ENCODE measurements around the gene ANO9.
"Not testable (repeated sequence)": the region's sequence is repeated elsewhere in the genome, so short reads cannot be mapped to it uniquely, and the experiment has no call there.

ANO9 gene

DNA sequence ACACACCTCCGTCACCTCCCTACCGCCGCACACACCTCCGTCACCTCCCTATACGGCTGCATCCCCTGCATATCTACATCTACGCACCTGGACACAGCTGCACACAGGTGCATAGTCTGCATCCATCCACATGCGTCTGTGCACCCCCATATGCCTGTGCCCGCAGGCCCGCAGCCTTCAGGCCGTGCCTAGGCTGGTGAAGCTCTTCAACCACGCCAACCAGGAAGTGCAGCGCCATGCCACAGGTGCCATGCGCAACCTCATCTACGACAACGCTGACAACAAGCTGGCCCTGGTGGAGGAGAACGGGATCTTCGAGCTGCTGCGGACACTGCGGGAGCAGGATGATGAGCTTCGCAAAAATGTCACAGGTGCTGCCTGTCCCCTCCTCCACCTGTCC is 43.0 kb downstream of the ANO9 start:
- DNase-seq = no peak

DNA sequence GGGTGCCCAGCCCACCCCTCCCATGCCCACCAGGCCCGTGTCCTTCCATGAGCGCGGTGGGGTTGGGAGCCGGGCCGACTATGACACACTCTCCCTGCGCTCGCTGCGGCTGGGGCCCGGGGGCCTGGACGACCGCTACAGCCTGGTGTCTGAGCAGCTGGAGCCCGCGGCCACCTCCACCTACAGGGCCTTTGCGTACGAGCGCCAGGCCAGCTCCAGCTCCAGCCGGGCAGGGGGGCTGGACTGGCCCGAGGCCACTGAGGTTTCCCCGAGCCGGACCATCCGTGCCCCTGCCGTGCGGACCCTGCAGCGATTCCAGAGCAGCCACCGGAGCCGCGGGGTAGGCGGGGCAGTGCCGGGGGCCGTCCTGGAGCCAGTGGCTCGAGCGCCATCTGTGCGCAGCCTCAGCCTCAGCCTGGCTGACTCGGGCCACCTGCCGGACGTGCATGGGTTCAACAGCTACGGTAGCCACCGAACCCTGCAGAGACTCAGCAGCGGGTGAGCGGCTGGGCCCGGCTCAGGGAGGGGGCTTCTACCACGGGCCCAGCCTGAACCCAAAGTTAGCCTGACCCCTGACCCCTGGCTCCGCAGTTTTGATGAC is 44.8 kb downstream of the ANO9 start:
- peak; percentile 65 for DNase-seq

GRCh38 chr11:396511-396947 is 45.3 kb downstream of the ANO9 start:
- DNase-seq = no peak

DNA sequence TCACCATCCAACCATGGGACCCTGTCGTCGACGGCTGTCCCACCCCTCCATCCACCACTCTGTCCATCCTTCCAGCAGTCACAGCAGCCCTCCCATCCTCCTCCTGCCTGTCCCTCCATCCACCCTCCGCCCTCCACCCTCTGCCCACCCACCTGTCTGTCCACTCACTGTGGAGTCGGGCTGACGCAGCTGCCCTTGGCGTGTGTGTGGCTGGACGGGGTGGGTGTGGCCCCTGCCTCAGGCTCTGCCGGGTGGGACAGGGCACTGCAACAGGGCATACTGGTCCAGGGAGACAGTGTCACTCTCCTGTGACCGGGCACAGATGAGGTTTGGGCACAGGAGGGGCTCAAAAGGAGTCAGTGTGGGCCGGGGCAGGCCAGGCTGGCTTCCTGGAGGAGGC is 45.9 kb downstream of the ANO9 start:
- no peak for DNase-seq

- no peak for DNase-seq
Measured at GRCh38 chr11:394858-395655, 46.8 kb downstream of the ANO9 start.

DNA sequence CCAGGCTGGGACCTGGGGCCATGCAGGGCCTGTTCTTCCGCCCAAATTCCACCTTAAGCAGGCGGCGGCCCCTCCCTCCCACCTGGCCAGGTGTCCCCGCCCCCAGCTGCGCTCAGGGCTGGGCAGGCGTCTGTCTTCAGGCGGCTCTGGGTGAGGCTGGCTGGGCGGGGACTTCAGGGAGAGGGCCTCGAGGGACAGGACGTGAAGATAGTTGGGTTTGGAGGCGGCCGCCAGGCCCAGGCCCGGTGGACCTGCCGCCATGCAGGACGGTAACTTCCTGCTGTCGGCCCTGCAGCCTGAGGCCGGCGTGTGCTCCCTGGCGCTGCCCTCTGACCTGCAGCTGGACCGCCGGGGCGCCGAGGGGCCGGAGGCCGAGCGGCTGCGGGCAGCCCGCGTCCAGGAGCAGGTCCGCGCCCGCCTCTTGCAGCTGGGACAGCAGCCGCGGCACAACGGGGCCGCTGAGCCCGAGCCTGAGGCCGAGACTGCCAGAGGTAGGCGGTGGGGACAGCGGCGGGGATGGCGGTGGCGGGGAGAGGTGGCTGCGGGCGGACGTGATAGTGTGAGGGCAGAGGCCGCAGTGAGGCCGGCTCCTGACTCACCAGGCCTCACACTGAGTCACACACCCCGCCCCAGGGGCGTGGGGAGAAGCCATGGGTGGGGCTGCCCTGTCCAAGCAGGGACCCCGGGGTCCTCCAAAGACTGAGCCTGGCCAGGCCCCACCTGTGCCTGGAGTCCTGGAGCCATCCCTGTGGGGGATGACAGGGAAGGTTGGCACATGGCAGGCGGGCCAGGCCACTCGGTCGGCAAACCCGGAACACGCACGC is 47.6 kb downstream of the ANO9 start, which contains the start of gene PKP3:
PKP3 (plus strand) TSS at position 176 of the 824 bp plus-strand sequence; CDS start at position 260, 84 bp downstream.
- no peak for DNase-seq

DNA sequence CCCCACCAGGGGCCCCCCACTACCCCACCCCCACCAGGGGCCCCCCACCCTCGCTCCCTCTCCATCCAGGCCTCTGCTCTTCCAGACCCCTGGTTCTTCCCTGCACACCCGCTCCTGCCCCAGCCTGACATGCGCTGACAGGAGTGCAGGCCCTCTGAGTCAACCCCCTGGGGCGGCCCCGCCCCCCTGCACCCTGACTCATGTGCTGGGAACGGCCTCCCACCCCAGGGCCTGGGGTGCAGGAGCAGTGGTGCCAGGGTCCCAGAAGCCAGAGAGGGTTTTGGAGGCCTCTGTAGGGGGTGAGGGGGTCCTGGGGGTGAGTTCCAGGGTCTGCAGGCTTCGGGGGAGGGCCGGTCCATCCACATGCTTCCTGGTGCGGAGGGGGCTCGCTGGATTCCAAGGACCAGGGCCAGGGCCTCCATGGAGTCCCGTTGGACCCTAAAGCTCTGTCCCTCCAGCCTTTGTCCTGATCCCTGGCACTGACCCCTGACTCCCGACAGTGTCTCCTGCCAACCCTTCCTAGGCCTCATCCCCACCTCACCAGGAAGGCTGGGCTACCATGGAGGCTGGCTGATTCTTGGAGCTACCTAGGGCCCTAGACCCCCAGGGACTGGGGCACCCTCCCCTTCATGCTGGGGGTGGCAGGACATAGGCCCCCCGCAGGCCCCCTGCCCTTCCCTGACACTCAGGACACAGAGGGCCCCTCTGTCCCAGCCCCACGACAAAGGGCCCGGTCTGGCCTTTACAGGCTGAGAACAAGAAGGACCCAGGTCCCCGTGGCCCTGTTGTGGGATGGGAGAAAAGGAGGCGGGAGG is 48.4 kb downstream of the ANO9 start:
- DNase-seq = no peak

DNA sequence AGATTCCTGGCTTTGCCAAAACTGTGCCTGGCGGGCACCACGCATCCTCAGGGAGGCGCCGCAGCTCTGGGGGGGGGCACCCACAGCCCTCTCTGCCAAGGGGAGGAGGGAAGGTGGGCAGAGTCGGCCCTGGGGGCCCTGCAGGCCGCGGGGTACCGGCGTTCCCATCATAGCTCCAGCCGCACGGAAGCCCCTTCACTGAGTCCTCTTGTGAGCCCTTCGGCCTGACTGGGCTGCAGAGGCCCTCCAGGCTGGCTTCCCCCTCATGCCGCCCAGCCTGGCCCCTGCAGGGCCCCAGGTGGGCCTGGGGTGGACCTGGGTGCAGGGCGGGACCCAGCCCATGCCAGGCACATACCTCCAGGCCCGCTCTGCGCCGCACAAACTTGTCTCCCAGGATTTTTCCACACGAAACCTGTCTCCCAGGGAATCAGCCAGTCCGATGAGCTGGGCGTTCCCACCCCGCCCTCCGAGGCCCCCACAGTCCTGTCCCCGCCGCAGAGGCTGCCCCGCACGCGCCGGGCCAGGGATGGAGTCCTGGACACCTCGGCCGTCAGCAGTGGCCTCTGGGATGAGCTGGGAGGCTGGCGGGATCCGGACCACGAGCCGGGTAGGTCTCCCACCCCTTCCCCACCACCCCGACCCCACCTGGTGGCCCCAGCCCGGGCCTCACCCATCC is 49.6 kb downstream of the ANO9 start:
- no peak for DNase-seq

- DNase-seq = no peak
Measured at GRCh38 chr11:391117-392017, 50.4 kb downstream of the ANO9 start.

GRCh38 chr11:390175-390574 is 51.6 kb downstream of the ANO9 start:
- no peak for DNase-seq

- DNase-seq = not testable (repeated sequence)
Measured at GRCh38 chr11:389369-389768, 52.4 kb downstream of the ANO9 start.

- no peak for DNase-seq
Measured at GRCh38 chr11:387193-387793, 54.5 kb downstream of the ANO9 start.

DNA sequence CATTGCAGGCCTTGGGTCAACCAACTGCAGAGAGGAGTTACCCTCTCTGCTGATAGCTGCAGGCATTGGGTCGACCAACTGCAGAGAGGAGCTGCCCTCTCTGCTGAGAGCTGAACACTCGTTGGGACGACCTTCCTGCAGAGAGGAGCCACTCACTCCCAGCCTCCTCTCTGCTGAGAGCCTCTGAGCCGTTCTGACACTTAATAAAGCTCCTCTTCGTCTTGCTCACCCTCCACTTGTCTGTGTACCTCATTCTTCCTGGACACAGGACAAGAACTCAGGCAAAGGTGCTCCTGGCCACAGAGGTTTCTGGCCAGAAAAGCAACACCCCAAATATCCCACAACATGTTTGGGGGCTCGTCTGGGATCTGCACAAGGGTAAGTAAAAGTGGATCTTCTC is 55.3 kb downstream of the ANO9 start:
- DNase-seq = no peak

GRCh38 chr11:385594-386351 is 56.0 kb downstream of the ANO9 start:
- no peak for DNase-seq

DNA sequence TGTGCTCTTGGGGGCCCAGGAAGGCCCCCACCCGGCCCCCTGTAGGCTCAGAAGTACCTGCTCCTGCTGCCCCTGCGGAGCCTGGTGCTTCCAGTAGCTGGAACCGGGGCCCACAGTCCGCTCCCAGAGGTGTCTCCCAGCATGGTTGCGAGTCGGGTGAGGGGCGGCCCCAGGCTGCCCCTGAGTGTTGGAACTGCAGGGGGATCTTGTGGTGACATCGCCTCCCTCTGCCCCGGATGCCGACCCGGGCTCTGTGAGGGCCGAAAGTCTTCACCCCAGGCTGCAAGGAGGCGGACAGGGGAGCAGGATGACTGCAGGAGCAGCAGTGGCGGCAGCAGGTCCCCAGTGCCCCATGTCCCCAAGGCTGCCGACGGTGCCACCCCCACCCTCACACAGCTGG is 57.3 kb downstream of the ANO9 start:
- no peak for DNase-seq

GRCh38 chr11:383431-383830 is 58.4 kb downstream of the ANO9 start:
- no peak for DNase-seq

DNA sequence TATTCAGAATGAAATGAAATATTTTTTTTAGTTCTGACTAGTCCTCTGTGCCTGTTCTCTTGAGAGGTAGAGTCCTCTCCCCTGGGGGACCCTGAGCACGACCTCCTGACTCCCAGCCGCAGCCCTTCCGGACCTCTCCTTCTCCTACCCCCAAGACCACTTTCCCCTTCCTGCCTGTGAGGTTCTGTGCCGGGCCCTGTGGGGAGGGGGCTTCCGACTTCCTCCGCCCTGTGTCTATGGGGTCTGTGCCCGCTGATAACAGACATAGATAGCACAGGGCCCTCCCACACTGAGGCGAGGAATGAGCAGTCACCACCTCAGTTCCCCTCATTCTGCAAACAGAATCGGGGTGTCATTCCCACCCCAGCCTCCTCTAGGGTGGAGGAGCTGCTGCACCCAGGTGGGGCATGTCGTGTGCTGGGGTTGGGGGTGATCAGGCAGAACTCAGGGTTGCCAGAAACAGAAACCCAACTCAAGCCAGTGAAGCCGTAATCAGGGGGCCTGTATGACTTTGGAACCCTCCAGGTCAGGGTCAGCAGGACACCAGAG is 59.7 kb downstream of the ANO9 start:
- no peak for DNase-seq

DNA sequence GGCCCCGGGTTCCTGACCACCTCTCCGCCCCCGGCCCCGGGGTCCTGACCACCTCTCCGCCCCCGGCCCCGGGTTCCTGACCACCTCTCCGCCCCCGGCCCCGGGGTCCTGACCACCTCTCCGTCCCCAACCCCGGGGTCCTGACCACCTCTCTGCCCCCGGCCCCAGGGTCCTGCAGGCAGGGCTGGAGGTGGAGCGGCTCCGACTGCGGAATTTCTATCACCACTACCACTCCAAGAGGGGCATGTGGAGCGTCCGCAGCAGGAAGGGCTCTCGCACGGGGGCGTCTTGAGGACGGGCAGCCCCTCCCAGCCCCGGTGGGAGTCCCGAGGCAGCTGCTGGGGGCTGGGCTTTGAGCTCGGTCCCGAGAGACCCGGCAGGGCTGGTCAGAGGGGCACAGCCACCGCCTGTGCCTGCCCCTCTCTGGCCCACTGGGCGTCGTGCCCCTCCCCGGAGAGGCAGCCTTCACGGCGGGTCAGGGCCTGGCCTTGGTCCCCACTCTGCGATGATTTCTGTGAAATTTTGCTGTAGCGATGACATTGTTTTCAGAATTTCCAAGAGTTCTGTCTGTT is 60.2 kb downstream of the ANO9 start:
- no peak for DNase-seq

DNA sequence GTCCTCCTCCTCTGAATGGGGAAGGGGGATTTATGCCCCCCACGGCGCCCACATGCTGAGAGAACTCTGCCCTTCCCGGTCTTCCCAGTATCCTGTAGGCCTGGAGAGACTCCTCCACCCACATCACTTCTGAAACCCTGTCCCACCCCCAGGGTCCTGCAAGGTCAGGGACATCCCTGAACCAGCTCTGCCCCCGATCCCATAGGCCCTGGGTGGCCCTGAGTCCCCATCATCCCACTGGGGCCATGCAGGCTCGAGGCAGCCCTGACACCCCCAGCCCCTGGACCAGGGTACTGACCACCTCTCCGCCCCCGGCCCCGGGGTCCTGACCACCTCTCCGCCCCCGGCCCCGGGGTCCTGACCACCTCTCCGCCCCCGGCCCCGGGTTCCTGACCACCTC is 60.8 kb downstream of the ANO9 start:
- DNase-seq = no peak
